ENCODE measurements around the gene METRNL.

The METRNL gene

DNA sequence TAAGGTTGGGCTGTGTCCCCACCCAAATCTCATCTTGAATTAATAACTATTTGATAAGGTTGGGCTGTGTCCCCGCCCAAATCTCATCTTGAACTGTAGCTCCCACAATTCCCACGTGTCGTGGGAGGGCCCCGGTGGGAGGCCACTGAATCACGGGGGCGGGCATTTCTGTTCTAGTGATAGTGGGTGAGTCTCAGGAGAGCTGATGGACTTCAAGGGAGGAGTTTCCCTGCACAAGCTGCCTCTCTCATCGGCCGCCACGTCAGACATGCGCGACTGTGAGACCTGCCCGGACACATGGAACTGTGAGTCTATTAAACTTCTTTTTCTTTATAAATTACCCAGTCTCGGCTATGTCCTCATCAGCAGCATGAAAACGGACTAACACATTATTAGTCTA is 44.9 kb upstream of the METRNL start:
- ATAC-seq (ENCODE audit: low read depth) = no peak

DNA sequence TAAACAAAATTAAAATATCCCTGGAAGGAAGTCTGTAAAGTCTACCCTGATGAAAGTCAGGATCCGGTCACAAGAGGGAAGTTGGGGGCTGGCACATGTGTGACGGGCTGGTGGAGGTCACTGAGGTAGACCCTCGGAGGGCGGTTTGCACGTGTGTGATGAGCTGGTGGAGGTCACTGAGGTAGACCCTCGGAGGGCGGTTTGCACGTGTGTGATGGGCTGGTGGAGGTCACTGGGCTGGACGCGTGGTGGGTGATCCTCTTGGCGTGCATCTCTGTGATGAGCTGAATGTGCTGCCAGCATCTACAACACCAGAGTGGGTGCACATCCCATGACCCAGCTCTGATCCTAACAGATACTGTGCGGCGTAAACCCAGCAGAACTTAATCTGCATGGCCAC is 43.7 kb upstream of the METRNL start:
- ATAC-seq (ENCODE audit: low read depth) (no peak), DNase-seq (ENCODE audit: low spot score) (no peak)
- Histone ChIP-seq H3K27me3 (ENCODE audit: insufficient read depth, poor library complexity, severe bottlenecking) (no peaks in the 10 kb centered on the region), H3K27ac (ENCODE audit: poor library complexity, severe bottlenecking) (no peak overlapping the region), H3K9me3 (ENCODE audit: severe bottlenecking) (no peaks in the 10 kb centered on the region), H3K36me3 (ENCODE audit: low read depth) (peaks cover 17% of the 10 kb centered on the region), H3K4me3 (ENCODE audit: severe bottlenecking) (no peak overlapping the region), H3K4me1 (ENCODE audit: insufficient read depth, poor library complexity, severe bottlenecking) (no peaks in the 10 kb centered on the region)
- TF ChIP-seq, protein P1, sequence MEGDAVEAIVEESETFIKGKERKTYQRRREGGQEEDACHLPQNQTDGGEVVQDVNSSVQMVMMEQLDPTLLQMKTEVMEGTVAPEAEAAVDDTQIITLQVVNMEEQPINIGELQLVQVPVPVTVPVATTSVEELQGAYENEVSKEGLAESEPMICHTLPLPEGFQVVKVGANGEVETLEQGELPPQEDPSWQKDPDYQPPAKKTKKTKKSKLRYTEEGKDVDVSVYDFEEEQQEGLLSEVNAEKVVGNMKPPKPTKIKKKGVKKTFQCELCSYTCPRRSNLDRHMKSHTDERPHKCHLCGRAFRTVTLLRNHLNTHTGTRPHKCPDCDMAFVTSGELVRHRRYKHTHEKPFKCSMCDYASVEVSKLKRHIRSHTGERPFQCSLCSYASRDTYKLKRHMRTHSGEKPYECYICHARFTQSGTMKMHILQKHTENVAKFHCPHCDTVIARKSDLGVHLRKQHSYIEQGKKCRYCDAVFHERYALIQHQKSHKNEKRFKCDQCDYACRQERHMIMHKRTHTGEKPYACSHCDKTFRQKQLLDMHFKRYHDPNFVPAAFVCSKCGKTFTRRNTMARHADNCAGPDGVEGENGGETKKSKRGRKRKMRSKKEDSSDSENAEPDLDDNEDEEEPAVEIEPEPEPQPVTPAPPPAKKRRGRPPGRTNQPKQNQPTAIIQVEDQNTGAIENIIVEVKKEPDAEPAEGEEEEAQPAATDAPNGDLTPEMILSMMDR (IDR thresholded peaks at IDR 0.05; ENCODE audit: poor library complexity, severe bottlenecking) = no peak

More for the DNA sequence above, 44.9 kb upstream of the METRNL start:
- Histone ChIP-seq H3K36me3 (ENCODE audit: low read depth) (peaks cover 14% of the 10 kb centered on the region), H3K4me3 (ENCODE audit: severe bottlenecking) (no peak overlapping the region), H3K4me1 (ENCODE audit: insufficient read depth, poor library complexity, severe bottlenecking) (no peaks in the 10 kb centered on the region), H3K9me3 (ENCODE audit: severe bottlenecking) (no peaks in the 10 kb centered on the region), H3K27me3 (ENCODE audit: insufficient read depth, poor library complexity, severe bottlenecking) (no peaks in the 10 kb centered on the region), H3K27ac (ENCODE audit: poor library complexity, severe bottlenecking) (no peak overlapping the region)
- TF ChIP-seq, protein P1 (IDR thresholded peaks at IDR 0.05; ENCODE audit: poor library complexity, severe bottlenecking) = no peak
- no peak for DNase-seq (ENCODE audit: low spot score)

DNA sequence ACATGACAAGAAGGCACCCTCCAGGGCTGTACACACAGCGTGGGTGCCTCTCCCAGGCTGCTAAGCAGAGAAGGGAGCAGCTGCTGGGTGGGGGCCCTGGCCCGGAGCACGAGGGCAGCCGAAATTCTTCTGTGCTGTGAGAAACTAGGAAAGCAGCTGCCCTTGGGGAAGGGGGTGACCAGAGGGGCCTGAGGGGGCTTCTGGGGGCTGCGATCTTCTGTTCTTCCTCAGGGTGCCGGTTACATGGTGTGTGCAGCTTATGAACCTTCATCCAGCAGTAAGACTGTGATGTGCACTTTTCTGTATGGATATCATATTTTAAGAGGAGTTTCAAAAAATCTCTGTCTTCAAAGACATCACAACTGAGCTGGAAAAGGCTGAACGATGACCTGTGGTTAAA is 43.2 kb upstream of the METRNL start:
- DNase-seq (ENCODE audit: low spot score) (no peak), ATAC-seq (ENCODE audit: low read depth) (no peak)
- TF ChIP-seq, protein P1 (IDR thresholded peaks at IDR 0.05; ENCODE audit: poor library complexity, severe bottlenecking) = no peak
- Histone ChIP-seq H3K27ac (ENCODE audit: poor library complexity, severe bottlenecking) (no peak overlapping the region), H3K4me1 (ENCODE audit: insufficient read depth, poor library complexity, severe bottlenecking) (no peaks in the 10 kb centered on the region), H3K27me3 (ENCODE audit: insufficient read depth, poor library complexity, severe bottlenecking) (no peaks in the 10 kb centered on the region), H3K4me3 (ENCODE audit: severe bottlenecking) (no peak overlapping the region), H3K9me3 (ENCODE audit: severe bottlenecking) (peaks cover 2% of the 10 kb centered on the region), H3K36me3 (ENCODE audit: low read depth) (peaks cover 19% of the 10 kb centered on the region)

DNA sequence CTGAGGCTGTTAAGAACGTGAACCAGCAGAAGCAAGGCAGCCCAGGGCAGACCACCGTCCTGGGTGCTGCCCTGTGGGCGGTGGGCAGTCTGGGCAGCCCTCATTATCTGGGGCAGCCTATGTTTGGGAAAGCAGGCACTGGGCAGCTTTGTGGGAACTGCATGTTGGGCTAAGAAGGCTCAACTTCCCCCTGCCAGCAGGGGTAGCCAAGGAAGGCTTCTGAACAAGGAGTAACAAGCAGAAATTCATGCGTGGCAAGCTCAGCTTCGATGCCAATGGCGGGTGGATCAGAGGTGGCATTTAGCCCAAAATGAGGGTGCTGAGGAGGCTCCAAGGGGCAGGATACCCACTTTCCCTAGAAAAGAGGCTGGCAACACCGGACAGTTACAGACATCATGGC is 42.7 kb upstream of the METRNL start:
- peaks cover 7% of the 10 kb centered on the region for H3K9me3 ChIP-seq (ENCODE audit: severe bottlenecking)
- TF ChIP-seq, protein P1 (IDR thresholded peaks at IDR 0.05; ENCODE audit: poor library complexity, severe bottlenecking) = no peak
- DNase-seq (ENCODE audit: low spot score) = no peak
- peaks cover 24% of the 10 kb centered on the region for H3K36me3 ChIP-seq (ENCODE audit: low read depth)
- ATAC-seq (ENCODE audit: low read depth) = no peak
- no peak overlapping the region for H3K27ac ChIP-seq (ENCODE audit: poor library complexity, severe bottlenecking)
- H3K4me3 ChIP-seq (ENCODE audit: severe bottlenecking) = no peak overlapping the region
- no peaks in the 10 kb centered on the region for H3K27me3 ChIP-seq (ENCODE audit: insufficient read depth, poor library complexity, severe bottlenecking)
- H3K4me1 ChIP-seq (ENCODE audit: insufficient read depth, poor library complexity, severe bottlenecking) = no peaks in the 10 kb centered on the region

DNA sequence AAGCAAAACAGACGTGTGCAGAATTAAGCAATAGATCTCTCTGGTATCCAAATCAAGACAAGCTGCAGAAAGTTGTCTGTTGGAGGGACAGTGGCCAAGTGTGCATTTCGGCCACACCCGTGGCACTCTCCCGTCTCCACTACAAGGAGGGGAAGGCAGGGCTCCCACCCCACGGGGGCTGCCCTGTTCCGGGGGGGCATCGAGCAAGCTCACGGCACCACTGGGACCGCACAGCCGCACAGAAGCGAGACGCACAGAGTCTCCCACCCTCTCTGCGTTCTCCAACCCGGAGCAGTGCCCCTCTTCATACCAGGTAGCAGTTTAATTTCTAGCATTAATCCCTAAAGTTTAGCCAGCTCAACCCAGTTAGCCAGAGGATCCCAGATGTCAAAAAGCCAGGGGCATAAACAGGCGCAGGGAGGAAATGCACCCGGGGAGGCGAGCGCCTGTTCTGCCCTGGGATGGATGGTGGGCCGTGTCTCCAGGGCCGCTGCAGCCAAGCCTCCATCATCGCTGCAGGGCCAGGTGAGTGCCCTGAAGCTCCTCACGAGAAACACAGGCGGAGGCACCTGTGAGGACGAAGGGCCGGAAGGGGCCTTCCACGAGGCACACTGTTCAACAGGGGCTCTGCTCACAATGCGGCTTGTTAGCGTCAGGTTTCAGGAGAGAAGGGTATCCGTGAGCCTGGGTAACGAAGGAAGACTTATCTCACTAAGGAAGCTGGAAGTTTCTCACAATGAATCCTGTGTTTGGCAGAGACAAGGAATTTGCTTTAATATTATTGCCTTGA is 42.1 kb upstream of the METRNL start:
- H3K27me3 ChIP-seq (ENCODE audit: insufficient read depth, poor library complexity, severe bottlenecking) = no peaks in the 10 kb centered on the region
- H3K9me3 ChIP-seq (ENCODE audit: severe bottlenecking) = peaks cover 10% of the 10 kb centered on the region
- DNase-seq (ENCODE audit: low spot score) (no peak), ATAC-seq (ENCODE audit: low read depth) (no peak)
- H3K4me1 ChIP-seq (ENCODE audit: insufficient read depth, poor library complexity, severe bottlenecking) = no peaks in the 10 kb centered on the region
- H3K4me3 ChIP-seq (ENCODE audit: severe bottlenecking) = no peak overlapping the region
- H3K36me3 ChIP-seq (ENCODE audit: low read depth) = peaks cover 28% of the 10 kb centered on the region
- H3K27ac ChIP-seq (ENCODE audit: poor library complexity, severe bottlenecking) = no peak overlapping the region
- TF ChIP-seq, protein P1 (IDR thresholded peaks at IDR 0.05; ENCODE audit: poor library complexity, severe bottlenecking) = no peak

Measured in RWPE2 (cell line).